ENCODE data around the gene TRAPPC4.
"Not testable (repeated sequence)": the region's sequence is repeated elsewhere in the genome, so short reads cannot be mapped to it uniquely, and the experiment has no call there.

The TRAPPC4 gene

DNA sequence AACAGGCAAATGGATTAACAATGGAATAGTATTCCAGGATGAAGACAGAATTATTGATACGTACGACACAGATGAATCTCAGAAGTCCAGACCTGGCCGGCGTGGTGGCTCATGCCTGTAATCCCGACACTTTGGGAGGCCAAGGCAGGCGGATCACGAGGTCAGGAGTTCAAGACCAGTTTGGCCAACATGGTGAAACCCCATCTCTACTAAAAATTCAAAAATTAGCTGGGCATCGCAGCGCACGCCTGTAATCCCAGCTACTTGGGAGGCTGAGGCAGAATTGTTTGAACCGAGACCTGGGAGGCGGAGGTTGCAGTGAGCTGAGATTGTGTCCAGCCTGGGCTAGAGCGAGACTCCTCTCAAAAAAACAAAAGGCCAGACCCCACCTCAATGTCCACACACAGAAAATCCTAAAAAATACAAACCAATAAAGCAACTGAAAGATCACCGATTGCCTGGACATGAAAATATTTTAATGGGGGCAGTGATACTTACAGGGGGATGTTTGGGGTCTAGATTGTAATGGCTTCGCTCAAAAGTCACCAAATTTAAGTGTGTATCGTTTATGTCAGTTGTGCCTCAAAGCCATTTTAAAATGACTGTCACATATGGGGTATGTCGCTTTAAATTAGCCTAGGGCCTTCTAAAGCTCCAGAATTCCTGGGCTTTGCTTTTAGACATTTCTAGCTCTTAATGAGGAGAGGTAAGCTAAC is 4.2 kb upstream of the TRAPPC4 start:
- no peak for DNase-seq (ENCODE audit: low read depth)

DNA sequence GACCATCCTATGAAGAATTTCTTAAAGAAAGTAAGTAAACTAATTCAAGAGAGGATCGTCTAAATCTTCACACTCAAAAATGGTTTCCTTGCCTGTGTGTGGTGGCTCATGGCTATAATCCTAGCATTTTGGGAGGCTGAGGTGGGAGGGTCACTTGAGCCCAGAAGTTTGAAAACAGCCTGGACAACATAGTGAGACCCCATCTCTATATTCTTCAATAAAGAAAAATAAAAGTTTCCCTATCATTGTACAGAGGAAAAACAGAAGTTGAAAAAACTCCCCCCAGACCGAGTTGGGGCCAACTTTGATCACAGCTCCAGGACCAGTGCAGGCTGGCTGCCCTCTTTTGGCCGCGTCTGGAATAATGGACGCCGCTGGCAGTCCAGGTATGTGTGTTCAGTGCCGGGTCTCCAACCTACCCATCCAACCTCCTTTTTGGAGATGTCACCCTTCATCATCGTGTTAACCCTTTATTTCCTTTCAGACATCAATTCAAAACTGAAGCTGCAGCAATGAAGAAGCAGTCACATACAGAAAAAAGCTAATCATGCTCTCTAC is 3.4 kb upstream of the TRAPPC4 start:
- peak; percentile 43 for DNase-seq (ENCODE audit: low read depth)

DNA sequence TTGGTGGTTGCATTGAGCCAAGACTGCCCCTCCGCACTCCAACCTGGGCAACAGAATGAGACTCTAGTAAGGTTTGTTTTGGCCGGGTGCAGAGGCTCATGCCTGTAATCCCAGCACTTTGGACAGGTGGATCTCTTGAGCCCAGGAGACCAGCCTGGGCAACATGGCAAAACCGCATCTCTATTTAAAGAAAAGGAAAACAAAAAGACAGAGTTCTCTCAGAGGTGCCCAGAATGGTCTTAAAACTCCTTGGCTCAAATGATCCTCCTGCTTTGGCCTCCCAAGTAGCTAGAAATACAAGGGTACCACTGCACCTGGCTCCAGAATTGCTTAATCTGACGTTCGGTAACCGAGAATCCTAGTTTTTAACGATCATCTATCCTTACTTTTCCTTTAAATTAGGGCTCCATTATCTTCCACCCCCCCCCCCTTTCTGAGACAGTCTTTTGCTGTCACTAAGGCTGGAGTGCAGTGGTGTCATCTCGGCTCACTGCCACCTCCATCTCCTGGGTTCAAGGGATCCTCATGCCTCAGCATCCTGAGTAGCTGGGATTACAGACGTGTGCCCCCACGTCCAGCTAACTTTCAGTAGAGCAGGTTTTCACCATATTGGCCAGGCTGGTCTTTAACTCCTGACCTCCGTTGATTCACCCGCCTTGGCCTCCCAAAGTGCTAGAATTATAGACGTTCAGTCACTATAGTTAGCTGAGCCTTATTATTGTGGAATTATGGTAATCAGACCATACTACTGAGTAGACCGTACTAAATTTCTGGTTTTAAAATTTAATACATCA is 2.2 kb upstream of the TRAPPC4 start:
- DNase-seq (ENCODE audit: low read depth): no peak

DNA sequence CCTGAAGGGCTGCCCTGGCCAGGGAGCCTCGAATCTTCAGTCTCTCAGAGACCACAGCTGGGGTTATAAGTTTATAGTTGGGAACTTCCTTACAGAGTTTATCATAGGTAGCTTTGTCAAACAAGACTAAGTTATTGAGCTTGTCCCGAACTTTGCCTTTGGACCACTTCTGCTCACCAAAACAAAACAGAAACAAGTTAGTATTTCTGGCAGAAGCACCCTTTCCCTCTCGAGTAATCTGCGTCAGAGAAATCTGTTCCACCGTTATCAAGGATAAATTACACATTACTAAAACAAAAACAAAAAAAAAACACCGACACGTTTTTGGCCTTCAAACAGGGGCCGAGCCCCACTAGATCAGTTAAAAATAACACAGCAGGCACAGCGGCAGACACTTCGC is 1.2 kb upstream of the TRAPPC4 start:
- DNase-seq (ENCODE audit: low read depth): not testable (repeated sequence)

DNA sequence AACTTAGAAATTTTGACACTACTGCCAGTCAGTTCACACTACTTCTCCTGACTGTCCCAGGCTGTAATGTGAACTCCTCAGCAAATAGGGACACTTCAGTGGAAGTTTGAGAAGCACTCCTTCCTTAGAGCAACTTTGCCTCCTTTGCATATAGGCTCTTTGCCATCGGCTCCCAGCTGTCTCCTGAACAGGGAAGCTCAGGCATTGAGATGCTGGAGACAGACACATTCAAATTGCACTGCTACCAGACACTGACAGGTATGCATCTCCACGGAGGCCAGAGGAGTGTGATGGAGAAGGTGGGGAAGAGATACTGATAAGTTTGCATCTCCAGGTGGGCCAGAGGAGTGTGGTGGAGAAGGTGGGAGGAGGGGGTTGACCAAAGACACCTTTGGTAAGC is 1.4 kb downstream of the TRAPPC4 start:
- DNase-seq (ENCODE audit: low read depth): no peak

DNA sequence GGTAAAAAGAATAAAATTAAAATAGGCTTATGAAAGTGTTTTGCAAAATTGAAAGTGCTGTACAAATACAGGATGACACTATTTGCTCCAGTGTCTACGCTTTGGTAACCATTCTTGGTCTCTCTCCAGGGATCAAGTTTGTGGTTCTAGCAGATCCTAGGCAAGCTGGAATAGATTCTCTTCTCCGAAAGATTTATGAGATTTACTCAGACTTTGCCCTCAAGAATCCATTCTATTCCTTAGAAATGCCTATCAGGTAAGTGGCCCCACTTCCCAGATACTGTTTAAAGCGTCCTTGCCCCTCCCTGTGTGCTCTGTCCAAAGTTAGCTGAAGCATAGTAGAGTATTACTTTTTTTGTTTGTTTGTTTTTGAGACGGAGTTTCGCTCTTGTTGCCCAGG is 3.1 kb downstream of the TRAPPC4 start:
- DNase-seq (ENCODE audit: low read depth): no peak

DNA sequence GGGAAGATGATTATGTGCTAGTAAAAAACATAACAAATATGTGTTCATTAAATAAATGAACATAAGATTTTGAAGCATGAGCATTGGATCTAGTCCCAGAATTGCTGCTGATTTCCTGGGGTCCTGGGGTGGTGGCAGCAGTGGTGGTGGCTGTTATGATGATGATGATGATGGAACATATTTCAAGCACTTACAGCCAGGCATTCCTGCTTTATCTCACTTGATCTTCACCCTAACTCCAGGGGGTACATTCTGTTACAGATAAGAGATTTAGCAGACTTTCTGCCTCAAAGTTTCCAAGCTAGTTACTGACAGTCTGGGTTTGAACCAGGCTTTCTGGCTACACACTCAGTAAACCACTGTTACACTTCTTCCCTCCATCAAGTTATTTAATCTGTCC is 5.2 kb downstream of the TRAPPC4 start:
- DNase-seq (ENCODE audit: low read depth): no peak

DNA sequence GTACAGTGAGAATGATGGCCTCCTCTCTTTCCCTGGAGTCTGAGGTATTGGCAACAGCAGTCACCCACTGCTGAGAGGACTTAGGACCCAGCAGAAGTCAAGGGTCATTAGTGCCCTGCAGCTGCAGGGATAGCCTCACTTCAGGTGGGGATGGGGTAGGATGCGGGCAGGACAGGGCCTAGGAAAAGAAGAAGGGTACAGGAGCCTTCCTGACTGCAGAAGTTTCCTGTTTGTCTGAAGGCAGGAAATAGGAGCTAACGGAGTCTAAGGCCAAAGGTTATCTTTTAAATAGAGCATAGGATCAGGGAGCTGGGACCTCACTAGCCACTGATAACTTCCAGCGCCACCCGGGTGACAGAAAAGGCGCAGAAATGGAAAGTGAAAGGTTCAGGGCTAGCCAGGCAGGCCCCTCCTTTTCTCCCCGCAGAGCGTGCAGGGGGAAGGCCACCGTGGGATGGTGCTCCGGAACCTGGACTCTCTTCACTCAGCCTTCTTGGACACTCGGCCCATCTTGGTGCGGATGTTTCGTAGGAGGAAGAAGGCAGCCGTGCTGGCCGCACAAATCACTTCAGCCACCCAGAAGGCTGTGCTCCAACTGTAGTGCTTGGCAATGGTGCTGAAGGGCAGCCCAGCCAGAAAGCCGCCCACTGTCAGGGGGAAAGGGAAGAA is 6.0 kb downstream of the TRAPPC4 start:
- no peak for DNase-seq (ENCODE audit: low read depth)

DNA sequence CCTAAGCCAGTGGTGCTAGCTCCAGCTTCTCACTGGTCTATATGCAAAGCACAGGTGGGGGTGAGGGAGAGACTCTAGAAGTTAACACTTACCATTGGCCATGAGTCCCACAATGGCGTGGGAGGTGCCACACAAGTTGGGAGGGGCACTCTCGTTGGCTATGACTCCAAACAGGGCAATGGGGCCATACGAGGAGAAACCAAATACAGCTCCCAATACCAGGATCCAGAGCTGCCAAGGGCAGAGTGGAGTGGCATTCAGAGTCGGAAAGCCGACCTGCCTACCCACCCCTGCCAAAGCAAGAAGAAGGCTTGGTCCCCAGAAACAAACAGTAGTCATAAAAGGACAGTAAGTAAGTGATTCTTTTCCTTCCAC is 6.5 kb downstream of the TRAPPC4 start:
- no peak for DNase-seq (ENCODE audit: low read depth)

DNA sequence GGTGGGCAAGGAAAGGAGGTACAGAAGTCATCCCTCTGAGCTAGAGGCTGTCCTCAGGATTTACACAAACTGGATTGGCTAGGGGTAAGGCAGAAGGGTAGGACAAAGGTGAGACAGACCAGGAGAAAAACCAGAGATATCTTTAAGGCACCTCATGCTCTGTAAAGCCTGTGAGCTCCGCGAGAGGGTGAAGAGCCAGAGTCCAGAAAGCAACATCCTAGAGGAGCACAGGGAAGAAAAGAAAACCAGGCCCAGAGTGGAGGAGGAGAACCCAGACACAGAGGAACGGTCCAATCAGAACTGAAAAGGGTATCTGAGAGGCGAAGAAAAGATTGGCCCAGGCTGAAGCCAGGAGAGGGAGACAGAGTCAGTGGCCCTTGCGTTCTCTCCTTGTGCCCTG is 7.0 kb downstream of the TRAPPC4 start:
- no peak for DNase-seq (ENCODE audit: low read depth)

DNA sequence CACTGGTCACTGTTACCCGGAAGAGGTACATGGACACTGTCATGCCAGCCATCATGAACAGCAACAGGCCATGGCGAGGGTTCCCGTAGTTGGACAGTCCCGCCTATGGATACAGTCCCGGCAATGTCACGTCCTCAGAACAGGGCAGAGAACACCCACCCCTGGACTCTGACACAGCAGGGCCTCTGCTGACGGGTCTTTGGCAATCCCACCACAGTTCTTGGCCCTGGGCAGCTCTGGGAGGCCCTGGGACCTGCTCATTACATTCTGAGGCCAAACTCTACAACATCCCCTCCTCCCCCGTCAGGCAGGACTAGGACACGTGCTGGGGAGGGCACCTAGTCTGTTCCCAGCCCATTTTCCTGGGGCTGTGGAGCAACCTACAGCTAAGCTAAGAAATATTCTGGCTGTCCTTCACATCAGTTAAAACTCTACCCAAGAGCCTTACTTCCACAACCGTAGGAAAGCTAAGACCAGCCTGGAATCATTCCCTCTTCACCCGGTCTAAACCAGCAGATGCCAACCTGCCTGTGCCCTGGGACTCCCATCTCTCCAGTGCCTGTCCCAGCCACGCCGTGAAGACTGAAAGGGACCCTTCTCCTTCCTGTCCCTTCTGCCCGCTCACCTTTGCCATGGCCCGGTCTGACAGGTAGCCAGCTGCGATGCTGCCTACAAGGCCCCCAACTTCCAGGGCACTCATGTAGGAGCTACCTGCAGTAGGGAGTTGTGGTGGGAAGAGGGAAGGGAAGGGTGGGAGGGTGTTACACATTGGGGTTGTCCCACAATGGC is 7.6 kb downstream of the TRAPPC4 start:
- DNase-seq (ENCODE audit: low read depth): no peak

DNA sequence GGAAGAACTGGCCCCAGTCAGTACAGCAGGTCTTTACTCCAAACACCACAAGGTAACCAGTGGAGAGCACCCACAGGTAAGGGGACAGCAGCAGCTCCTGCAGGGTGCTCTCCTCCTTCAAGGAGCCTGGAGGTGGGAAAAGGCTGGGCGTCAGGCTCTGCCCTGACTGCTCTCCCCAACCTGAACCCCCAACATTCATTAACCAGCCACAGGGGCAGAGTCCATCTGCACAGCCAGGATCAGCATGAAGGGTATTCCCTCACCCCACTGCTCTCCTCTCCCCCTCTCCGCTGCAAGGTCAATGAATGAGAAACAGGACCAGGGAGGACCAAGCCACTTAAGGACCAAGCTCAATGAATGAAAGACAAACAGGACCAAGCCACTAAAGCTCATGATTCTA is 8.4 kb downstream of the TRAPPC4 start:
- no peak for DNase-seq (ENCODE audit: low read depth)

DNA sequence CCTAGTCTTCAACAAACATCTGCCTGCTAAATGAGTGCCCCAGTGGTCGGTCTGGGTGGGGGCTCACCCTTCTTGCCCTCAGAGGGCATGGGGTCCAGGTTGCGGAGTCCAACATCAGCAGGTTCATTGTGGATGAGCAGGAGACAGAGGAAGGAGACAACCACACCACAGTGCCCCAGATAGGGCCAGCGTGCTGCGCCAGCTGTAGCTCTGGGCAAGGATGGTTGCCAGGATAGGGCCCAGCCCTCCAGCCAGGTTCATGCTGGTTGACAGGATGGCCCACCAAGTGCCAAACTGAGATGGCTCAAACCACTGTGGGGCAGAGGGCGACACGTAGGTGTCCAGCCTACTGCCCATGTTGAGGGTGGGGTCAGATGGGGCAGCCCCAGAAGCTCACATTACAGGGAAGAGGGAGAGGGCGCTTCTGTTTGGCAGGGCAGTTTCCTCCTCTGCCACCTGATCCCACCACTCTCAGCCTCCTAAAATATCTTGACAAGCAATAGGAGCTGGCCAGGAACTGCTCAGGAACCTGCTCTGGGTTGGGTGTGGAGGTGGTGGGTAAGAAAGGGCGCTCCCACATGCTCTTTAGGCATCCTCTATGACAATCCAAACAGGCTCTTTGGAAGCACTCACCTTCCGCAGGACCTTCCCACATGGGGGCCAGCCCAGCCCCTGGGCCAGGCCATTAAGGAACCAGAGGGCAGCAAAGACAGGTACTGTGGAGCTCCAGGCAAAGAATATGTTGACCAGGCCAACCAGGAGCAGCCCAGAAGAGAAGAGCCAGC is 9.2 kb downstream of the TRAPPC4 start:
- DNase-seq (ENCODE audit: low read depth): no peak

DNA sequence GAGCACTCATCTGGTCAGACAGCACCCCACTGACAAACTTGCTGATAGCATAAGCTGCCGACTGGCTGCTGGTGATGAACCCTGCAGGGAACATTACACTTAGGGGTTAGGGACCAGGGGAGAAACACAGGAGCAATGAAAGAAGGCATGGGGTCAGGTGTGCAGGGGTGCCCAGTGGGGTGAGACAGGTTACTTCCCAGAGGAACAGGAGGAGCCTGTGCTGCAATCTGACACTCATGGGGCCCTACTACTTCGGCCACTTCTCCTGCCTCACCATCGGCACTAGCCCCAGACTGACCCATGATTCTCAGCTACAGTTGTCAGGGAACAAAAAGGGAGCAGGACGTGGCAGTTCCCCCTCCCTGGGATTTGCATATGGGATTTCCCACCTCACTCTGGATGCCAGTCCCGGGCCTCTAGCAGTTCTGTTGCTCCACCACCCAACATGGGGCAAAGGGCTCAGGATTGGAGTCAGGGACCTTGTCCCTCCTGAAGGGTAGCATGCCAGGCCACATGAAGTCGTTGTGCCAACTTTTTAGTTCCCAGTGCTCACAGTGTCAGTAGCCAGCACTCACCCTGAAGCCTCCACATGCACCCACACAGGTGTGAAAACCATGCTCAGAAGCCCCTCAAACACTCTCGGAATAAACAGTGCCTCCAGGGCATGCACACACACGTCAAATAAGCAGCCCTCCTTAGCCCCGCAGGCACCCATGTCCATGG is 9.9 kb downstream of the TRAPPC4 start:
- no peak for DNase-seq (ENCODE audit: low read depth)

DNA sequence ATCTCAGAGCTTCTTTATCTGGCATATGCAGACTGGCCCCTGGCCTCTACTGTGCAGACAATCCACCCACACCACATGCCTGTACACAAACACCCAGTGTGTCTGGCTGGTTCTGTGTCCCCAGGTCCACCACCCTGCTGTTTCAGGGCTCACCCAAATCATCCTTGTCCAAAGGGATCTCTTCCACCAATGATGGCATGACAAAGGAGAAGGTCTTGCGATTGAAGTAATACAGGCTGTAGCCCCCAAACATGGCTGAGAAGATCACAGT is 10.4 kb downstream of the TRAPPC4 start:
- DNase-seq (ENCODE audit: low read depth): no peak

DNA sequence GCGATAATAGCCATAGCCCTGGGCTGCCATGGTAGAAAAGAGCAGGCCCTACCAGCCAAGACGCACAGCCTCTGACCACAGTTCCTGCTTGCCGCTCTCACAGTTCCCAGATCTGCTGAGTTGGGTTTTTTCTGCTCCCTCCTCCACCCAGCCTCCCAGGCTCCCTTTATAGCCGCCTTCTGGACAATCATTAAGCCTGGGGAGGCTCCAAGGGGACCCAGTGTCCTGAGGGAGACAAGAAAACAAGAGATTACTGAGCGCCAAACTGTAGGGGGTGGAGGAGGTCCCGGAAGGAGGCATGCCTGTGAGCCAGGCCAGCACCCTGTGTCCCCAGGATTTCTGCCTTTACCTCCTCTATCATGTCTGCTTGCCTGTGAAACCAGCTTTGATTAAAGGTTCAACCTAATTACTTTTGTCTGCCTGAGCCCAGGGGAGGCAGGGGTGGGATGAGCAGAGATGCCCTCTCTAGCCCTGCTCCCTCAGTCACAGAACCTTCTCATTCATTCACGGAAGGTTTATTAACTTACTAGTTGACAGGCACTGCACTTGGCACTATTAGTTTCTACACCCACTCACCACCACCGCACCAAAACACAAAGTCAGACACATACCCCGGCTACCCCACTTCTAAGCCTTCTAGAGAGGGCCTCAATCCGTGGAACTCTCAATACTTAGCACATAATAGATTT is 10.9 kb downstream of the TRAPPC4 start:
- DNase-seq (ENCODE audit: low read depth): no peak

DNA sequence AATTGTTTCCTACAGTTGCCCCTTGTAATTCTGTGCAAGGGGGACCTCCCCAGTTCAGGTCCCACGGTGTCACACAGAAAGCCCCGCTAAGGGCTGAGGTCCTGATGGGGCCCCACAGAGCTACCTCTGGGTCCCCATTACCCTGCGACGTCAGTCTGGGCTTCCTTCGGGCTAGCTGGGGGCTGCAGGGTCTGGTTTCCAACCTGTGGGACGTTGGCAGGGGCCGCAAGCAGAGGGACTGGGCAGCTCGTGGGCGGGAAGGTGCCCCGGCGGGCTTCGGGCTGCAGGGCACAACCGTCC is 11.4 kb downstream of the TRAPPC4 start:
- no peak for DNase-seq (ENCODE audit: low read depth)

DNA sequence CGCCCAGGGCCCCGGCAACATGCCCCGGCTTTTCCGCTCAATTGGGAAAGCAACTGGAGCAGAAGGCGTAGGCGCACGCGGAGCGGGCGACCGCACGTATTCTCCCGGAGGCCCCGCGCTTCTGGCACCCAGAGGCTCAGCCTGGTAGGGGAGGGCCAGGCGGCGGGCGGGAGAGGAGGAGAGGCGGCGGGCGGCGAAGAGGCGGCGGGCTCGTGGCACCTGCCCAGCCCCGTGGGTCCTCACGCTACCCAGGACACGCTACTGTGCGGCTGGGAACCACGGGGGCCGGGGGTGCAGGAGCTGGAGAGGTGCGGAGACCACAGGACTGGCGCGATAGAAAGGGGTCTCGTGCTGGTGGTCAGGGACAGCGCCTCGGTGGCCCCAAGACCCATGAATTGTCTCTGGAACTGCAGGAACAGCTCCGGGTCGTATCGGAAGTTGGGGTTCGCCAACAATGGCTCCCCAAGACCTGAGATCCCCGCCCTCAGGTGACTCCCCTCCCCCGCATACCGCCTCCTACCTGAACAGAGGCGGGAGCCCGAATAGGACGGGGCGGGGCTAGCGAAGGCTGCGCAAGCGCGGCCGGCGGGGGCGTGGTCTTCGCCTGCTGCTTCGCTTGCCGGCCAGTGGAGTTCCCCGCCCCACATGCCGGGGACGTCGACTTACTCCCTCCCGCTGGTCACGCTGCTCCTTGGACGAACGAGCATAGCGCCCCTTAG is 11.9 kb downstream of the TRAPPC4 start, which contains the start of gene SLC37A4:
Gene SLC37A4, minus strand, starts transcription at position 549 of the 719 bp plus-strand sequence.
- peak; percentile 98 for DNase-seq (ENCODE audit: low read depth)

DNA sequence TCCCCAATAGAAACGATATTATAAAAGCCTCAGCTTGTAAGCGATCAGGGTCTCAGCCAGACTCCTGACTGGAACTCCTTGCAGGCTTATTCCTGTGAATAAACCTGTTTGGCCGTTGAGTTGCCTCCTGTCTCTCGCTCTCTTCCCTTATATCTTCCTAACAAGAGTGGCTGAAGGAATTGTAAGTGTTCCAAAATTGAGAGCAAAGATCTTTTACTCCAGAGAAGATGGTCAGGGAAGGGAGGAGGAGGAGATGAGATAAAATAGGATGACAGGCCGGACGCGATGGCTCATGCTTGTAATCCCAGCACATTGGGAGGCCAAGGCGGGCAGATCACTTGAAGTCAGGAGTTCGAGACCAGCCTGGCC is 13.3 kb downstream of the TRAPPC4 start:
- no peak for DNase-seq (ENCODE audit: low read depth)

DNA sequence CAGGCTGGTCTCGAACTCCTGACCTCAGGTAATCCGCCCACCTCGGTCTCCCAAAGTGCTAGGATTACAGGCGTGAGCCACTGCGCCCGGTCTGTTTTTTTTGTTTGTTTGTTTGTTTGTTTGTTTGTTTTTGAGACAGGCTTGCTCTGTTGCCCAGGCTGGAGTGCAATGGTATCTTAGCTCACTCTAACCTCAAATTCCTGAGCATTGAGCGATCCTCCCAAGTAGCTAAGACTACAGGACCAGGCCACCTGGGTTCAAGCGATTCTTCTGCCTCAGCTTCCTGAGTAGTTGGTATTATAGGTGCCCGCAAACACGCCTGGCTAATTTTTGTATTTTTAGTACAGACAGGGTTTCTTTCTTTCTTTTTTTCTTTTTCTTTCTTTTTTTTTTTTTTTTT is 14.9 kb downstream of the TRAPPC4 start:
- DNase-seq (ENCODE audit: low read depth): peak; percentile 40

All from ELR (cell line).